ENCODE measurements around the gene AKAP5.

AKAP5 gene

DNA sequence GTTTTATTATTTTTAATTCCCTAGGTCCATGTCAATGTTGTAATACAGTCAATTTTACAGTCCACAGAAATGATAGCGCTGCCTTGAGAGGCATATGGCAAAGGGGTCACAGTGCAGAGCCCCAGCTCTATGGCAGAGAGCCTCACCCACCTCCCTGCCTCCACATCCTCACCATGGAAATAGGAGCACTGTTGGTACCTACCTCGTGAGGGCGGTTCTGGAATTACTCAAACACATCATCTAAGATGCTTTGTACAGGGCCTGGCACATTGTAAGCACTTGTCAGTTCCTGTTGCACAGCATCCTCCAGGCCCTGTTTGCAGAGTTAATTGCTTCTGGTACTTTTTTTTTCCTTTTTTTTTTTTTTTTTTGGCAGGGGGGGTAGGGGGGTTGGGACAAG lies 4.1 kb upstream of the AKAP5 start:
- no peak for DNase-seq

GRCh38 chr14:64463195-64463594 lies 2.1 kb upstream of the AKAP5 start:
- DNase-seq, result no peak

DNA sequence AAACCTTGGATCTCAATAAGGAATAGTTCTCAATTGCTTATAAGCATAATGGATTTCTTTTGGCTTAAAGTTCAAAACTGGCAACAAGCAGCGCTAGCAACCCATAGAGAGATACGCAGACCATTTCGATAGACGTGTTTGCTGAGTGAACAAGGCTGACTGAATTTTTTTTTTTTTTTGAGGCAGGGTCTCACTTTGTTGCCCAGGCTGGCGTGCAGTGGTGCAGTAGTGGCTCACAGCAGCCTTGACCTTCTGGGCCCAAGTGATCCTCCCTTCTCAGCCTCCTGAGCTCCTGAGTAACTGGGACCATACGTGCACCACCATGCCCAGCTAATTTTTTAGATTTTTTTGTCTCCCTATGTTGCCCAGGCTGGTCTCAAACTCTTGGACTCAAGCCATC lies 1.4 kb upstream of the AKAP5 start:
- DNase-seq, result no peak

DNA sequence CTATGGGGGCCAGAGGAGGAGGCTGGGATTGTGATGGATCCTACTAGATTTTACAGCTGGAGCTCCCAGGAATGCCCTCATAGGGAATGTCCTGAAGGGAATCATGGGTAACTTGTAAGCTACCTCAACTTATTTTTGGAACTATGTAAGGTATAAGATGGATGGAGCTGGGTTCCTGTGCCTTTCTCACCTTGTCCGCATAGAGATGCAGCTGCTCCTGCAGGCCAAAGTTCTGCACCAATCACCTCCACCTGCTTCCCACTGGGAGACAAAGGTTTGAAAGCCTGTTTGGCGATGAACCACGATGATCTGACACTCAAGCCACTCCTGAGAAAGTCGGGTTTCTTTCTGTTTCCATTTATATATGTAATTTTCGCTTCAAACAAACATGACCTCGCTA lies 648 bp upstream of the AKAP5 start:
- DNase-seq, result no peak

DNA sequence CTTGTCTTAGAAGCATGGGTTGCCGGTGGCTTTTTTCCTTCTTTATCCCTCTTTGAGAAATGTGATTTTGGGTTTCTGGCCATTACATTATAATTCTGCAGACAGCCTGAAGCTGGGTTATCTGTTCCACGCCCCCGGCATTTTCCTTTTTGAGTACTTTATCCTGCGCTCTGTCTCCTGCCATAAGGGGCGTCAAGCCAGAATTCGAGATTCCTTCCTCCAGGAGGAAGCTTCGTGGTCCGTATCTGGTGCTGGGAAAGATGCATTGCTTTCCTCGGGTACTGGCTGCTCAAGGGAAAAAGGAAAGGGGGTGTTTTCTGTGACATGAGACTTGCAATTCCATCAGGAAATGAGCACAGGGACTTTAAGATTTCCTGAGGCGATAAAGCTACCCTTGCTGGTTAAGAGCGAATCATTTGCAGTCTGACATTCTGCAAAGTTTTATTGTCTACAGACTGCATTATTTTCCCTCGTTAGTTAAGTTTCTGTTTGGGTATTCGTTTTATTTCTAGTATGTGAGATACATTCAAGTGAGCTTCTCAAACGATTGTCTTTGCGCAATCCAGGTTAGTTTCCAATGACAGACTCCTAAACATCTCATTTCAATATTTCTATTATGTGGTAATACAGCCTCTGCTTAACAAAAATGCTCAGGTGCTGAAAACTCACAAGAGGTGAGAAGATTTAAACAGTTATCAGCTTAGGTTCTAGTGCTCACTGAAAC lies 694 bp downstream of the AKAP5 start:
- peak; percentile 5 to 45 for DNase-seq

GRCh38 chr14:64467101-64467500 lies 1.8 kb downstream of the AKAP5 start:
- DNase-seq, result no peak

- DNase-seq, result no peak
These were observed 2.3 kb downstream of the AKAP5 start for GRCh38 chr14:64467566-64467965.

- no peak for DNase-seq
These were observed 3.2 kb downstream of the AKAP5 start for GRCh38 chr14:64468451-64468850.

GRCh38 chr14:64474041-64474440 lies 8.7 kb downstream of the AKAP5 start:
- no peak for DNase-seq

DNA sequence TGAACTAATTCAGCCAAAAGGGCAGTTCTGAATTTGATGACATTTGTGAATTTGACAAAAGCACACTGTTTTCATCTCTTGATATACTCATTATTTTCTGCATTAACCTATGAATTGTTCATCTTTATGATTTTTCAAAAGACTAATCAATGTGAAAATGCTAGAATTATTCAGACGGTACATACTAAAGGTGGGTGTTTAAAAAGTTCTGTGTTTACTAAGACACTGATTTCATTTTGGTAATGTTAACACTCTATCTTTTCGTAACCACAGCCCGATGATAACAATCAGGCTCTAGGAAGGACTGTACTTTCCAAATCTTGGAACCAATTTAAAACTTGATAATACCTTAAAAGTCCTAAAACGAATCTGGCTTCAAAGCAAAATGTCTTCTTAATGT lies 9.4 kb downstream of the AKAP5 start:
- no peak for DNase-seq

DNA sequence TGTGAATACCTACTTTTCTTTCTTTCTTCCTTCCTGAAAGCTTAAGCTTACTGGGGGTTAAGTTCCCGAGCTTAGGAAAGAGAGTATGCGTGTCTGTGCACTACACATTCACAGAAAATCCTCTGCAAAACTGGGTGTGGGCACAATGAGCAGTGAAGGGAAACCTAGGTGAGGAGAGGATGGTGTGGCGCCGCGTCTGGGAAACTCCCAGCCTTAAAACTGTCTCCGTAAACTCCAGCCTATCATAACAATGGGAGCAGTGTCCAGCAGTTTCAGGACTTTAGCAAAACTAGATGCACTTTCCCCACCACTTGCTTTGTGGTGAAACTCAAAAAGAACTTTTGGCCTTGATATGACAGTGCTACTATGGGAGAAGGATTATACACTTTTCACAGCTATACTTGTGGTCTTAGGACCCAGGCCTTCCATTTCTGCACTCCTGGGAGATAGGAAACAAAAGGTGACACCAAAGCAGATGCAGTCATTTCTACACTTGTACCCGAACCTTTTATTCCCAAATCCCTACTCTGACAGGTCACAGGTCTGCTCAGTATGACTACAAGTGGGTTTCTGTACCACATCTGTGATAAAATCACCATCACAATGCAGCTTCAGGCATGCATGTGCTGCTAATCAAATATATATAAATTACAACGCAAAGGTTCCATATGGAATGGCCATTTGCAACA lies 10.4 kb downstream of the AKAP5 start:
- DNase-seq, result no peak

DNA sequence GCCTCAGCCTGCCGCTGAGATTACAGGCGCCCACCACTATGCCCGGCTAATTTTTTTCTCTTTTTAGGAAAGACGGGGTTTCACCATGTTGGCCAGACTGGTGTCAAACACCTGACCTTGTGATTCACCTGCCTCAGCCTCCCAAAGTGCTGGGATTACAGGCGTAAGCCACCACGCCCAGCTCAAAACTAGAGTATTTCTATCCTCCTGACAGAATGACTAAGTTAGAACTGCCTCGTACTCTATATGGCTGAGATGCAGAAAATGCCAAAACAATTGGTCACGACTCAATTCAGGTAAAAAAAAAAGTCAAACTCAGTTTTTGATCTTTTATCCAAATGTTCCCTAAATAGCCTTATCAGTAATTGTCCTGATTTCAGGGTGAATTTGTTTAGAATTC lies 11.1 kb downstream of the AKAP5 start:
- DNase-seq, result no peak

GRCh38 chr14:64478634-64479250 lies 13.4 kb downstream of the AKAP5 start:
- DNase-seq, result no peak

GRCh38 chr14:64488590-64489099 lies 23.3 kb downstream of the AKAP5 start:
- no peak for DNase-seq

DNA sequence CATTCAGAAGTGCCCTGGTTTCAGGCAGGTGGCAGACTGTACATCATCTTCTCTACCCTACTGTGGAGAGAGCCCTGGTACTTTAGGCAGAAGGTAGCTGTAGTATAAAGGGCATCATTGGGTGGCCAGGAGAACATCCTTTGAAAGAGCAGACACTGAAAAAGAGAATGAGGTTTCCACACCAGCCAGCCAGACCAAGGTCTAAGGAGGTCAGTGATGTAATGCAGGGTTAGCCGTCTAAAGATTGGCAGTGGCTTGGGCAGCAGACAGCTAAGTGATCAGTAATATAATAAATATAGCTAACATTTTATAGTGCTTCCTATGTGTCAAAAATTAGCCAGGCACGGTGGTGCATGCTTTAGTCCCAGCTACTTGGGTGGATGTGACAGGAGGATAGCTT lies 26.3 kb downstream of the AKAP5 start:
- DNase-seq, result no peak

DNA sequence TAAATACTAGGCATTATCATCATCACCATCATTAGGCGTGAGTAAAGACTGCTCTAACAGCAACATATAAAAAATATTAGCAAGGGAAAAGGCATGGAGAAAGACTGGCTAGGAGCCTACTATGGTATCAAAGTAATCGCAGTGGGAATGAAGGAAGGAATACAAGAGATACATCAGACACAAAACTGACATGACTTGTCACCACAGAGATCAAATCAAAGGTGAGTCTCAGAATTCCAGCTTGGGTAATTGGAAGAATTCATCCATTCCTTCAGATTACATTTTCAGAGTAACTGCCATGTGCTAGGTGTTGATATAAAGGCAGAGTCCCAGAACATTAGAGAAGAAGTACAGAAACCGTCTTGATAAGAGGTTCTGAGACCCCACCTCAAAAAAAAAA lies 28.2 kb downstream of the AKAP5 start:
- no peak for DNase-seq

- no peak for DNase-seq
These were observed 30.0 kb downstream of the AKAP5 start for GRCh38 chr14:64495252-64495651.

GRCh38 chr14:64496764-64497163 lies 31.5 kb downstream of the AKAP5 start:
- DNase-seq, result no peak

GRCh38 chr14:64500088-64500487 lies 34.8 kb downstream of the AKAP5 start:
- no peak for DNase-seq

DNA sequence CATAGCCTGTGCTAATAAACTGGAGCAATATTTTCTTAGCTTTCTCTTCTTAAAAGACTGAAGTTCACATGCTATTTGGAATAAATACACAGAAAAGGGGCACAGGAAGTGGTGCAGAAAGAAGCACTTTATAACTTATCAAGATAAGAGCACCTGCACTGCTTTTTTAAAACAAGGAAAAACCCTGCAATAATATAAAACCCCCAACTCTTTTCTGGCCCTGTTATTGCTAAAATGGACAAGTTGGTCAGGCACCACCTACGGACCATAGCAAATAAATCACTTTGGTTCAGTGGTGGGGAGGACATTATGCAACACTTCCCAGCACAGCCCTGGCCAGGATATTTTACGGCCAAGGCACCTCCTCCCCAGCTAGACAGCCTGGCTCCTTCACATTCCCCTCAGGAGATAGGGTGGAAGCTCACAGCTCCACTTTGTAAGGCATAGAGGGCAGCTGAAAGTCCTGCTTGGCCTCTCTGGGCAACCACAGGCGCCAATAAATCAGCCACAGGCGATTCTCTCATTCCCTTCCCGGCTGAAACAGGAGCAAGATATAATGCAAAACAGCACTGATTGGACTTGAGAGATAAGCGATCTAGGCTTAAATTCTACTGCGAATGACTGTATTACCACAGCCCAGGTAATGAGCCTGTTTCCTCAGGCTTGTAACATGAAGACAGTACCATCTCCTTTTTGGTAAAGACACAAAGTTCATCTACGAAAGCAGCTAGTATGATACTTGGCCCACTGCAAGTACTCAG lies 36.3 kb downstream of the AKAP5 start:
- DNase-seq, result peak; percentile 21 to 45

DNA sequence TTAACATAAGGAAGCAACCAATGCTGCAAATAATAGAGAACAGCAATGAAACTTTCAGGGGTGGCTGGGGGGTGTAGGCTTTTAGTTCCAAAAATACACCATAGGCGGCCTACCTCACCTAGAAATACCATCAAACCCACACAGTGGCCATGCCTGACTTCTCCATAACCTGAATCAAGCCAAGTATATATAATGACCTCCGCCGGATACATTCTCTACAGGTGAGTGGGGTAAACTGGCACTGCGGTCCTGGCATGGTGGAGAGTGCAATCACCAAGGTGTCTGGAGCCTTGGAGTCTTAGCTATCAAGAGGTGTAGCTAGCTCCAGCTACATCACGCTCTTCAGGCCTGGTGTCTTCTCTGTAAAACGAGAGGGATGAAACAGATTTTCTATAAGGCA lies 37.2 kb downstream of the AKAP5 start:
- no peak for DNase-seq

- no peak for DNase-seq
These were observed 37.7 kb downstream of the AKAP5 start for GRCh38 chr14:64502887-64503433.
